Measurements from ENCODE around the gene NLGN1. TPM values are rescaled to one million over a fixed set of nuclear protein-coding genes. Genes with fewer than 3 reads are reported as not detected.
"Not testable (repeated sequence)": the region's sequence is repeated elsewhere in the genome, so short reads cannot be mapped to it uniquely, and the experiment has no call there.

The NLGN1 gene
- total RNA-seq, 1 experiment from 2014 or later = not detected

- H4K20me1 ChIP-seq (ENCODE audit: insufficient read depth) = no peaks in the 10 kb centered on the region
- H3K4me2 ChIP-seq (ENCODE audit: low read length) = no peak overlapping the region
- no peaks in the 10 kb centered on the region for H3K27me3 ChIP-seq (ENCODE audit: insufficient read depth, low read length)
- TF ChIP-seq, protein P1, sequence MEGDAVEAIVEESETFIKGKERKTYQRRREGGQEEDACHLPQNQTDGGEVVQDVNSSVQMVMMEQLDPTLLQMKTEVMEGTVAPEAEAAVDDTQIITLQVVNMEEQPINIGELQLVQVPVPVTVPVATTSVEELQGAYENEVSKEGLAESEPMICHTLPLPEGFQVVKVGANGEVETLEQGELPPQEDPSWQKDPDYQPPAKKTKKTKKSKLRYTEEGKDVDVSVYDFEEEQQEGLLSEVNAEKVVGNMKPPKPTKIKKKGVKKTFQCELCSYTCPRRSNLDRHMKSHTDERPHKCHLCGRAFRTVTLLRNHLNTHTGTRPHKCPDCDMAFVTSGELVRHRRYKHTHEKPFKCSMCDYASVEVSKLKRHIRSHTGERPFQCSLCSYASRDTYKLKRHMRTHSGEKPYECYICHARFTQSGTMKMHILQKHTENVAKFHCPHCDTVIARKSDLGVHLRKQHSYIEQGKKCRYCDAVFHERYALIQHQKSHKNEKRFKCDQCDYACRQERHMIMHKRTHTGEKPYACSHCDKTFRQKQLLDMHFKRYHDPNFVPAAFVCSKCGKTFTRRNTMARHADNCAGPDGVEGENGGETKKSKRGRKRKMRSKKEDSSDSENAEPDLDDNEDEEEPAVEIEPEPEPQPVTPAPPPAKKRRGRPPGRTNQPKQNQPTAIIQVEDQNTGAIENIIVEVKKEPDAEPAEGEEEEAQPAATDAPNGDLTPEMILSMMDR (IDR thresholded peaks at IDR 0.05 in 2 of 3, conservative IDR thresholded peaks at IDR 0.05 in 1 of 3; ENCODE audit: borderline replicate concordance in 1 of 3, insufficient read depth in 1 of 3, low read depth in 2 of 3, low read length in 2 of 3) = peak in 2 of 3 experiments; percentile 34 to 41; a peak in 3 of 6 replicates
- TF ChIP-seq RAD21 (IDR thresholded peaks at IDR 0.05; ENCODE audit: low read depth) (no peak), ZNF274 (IDR thresholded peaks at IDR 0.05; ENCODE audit: low read depth, low read length) (no peak)
- no peaks in the 10 kb centered on the region for H3K36me3 ChIP-seq (ENCODE audit: control insufficient read depth in 1 of 2, insufficient read depth in 2 of 2, low read length in 2 of 2)
- H3K79me2 ChIP-seq (ENCODE audit: insufficient read depth, low read length) = no peaks in the 10 kb centered on the region
- no peak overlapping the region for H3K27ac ChIP-seq (ENCODE audit: low read depth, low read length)
- BruUV-seq (replicated peaks) = no TSS peak
- ATAC-seq (no peak; the same call in 1 of the 2 replicates), DNase-seq (ENCODE audit: low read depth, low spot score) (no peak)
- H3K9me3 ChIP-seq (ENCODE audit: control insufficient read depth in 1 of 2, insufficient read depth in 1 of 2, low read depth in 1 of 2, low read length in 2 of 2) = no peaks in the 10 kb centered on the region
- no peak overlapping the region for H2AFZ ChIP-seq (ENCODE audit: low read depth, low read length, poor library complexity, severe bottlenecking)
- no peaks in the 10 kb centered on the region for H3K9me2 ChIP-seq (ENCODE audit: insufficient read depth)
- intact Hi-C loops (cut with micrococcal nuclease) = no loop called here
- H3K4me1 ChIP-seq (ENCODE audit: control insufficient read depth in 1 of 2, insufficient read depth in 2 of 2, low read length in 2 of 2) = no peaks in the 10 kb centered on the region
- no peak overlapping the region for H3K9ac ChIP-seq (ENCODE audit: low read length)
- no peak overlapping the region for H3K4me3 ChIP-seq (replicated peaks in 1 of 2; ENCODE audit: low read depth in 1 of 2, low read length in 2 of 2)
- CTCF ChIA-PET = interaction anchor here (1.0 kb wide), 1 partner anchor 15 kb away, joined by 4 read pairs; no protein-coding TSS in a partner anchor
- POLR2A ChIA-PET = no interaction called here
- RAD21 ChIA-PET (ENCODE audit: low non-redundant PET in 1 of 2, low total read pairs in 2 of 2, uncharacterized antibody in 2 of 2, unreplicated experiment in 2 of 2) = no interaction called here
Observed at GRCh38 chr3:173538410-173538809, 140.9 kb downstream of the NLGN1 start.

- H4K20me1 ChIP-seq (ENCODE audit: insufficient read depth); POLR2A ChIA-PET; BruUV-seq (replicated peaks); CTCF ChIA-PET; H3K9me2 ChIP-seq (ENCODE audit: insufficient read depth); H2AFZ ChIP-seq (ENCODE audit: low read depth, low read length, poor library complexity, severe bottlenecking); H3K27ac ChIP-seq (ENCODE audit: low read depth, low read length); H3K9ac ChIP-seq (ENCODE audit: low read length); H3K4me2 ChIP-seq (ENCODE audit: low read length); intact Hi-C loops (cut with micrococcal nuclease); H3K9me3 ChIP-seq (ENCODE audit: control insufficient read depth in 1 of 2, insufficient read depth in 1 of 2, low read depth in 1 of 2, low read length in 2 of 2); H3K4me1 ChIP-seq (ENCODE audit: control insufficient read depth in 1 of 2, insufficient read depth in 2 of 2, low read length in 2 of 2); H3K79me2 ChIP-seq (ENCODE audit: insufficient read depth, low read length); H3K27me3 ChIP-seq (ENCODE audit: insufficient read depth, low read length); H3K36me3 ChIP-seq (ENCODE audit: control insufficient read depth in 1 of 2, insufficient read depth in 2 of 2, low read length in 2 of 2); ATAC-seq; H3K4me3 ChIP-seq (replicated peaks in 1 of 2; ENCODE audit: low read depth in 1 of 2, low read length in 2 of 2); RAD21 ChIA-PET (ENCODE audit: low non-redundant PET in 1 of 2, low total read pairs in 2 of 2, uncharacterized antibody in 2 of 2, unreplicated experiment in 2 of 2); DNase-seq (ENCODE audit: low read depth, low spot score): not testable (repeated sequence)
Observed at GRCh38 chr3:173545590-173545989, 148.0 kb downstream of the NLGN1 start.
